GM12873 (cell line): Measurements from ENCODE around the gene TRO.

Experiments
- CTCF ChIP-seq: IDR thresholded peaks from 2 replicates; pipeline ENCODE4 v1.5.1; 2012; ENCODE audit warnings: low read depth, mild to moderate bottlenecking, moderate library complexity, low read length, control low read depth; ENCODE audit not compliant: insufficient read depth; ENCODE audit errors: missing control alignments

The TRO gene, protein sequence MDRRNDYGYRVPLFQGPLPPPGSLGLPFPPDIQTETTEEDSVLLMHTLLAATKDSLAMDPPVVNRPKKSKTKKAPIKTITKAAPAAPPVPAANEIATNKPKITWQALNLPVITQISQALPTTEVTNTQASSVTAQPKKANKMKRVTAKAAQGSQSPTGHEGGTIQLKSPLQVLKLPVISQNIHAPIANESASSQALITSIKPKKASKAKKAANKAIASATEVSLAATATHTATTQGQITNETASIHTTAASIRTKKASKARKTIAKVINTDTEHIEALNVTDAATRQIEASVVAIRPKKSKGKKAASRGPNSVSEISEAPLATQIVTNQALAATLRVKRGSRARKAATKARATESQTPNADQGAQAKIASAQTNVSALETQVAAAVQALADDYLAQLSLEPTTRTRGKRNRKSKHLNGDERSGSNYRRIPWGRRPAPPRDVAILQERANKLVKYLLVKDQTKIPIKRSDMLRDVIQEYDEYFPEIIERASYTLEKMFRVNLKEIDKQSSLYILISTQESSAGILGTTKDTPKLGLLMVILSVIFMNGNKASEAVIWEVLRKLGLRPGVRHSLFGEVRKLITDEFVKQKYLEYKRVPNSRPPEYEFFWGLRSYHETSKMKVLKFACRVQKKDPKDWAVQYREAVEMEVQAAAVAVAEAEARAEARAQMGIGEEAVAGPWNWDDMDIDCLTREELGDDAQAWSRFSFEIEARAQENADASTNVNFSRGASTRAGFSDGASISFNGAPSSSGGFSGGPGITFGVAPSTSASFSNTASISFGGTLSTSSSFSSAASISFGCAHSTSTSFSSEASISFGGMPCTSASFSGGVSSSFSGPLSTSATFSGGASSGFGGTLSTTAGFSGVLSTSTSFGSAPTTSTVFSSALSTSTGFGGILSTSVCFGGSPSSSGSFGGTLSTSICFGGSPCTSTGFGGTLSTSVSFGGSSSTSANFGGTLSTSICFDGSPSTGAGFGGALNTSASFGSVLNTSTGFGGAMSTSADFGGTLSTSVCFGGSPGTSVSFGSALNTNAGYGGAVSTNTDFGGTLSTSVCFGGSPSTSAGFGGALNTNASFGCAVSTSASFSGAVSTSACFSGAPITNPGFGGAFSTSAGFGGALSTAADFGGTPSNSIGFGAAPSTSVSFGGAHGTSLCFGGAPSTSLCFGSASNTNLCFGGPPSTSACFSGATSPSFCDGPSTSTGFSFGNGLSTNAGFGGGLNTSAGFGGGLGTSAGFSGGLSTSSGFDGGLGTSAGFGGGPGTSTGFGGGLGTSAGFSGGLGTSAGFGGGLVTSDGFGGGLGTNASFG (N-terminal part only)

GRCh38 chrX:54920610-54921426 is at the start of gene TRO:
Gene TRO, plus strand, starts transcription at chrX:54920824. Its CDS starts 1,423 bp downstream, at chrX:54922247.
- peak; percentile 3 for TF ChIP-seq CTCF

DNA sequence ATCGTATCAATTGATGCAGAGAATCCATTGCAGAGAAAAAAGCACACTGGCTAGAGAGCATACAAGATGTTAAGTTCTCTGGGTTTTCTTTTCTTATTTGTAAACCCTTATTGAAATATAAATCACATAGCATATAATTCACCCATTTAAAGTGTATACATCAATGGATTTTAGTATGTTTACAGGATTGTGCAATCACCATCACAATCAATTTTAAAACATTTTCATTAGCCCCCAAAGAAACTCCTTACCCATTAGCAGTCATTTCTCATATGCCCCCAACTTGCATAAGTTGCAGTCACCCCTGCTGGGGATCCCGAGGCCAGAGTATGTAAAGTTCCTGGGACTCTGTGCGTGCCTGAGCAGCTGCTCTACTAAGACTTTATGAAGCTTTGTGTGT is 34.9 kb upstream of the TRO start:
- no peak for TF ChIP-seq CTCF

DNA sequence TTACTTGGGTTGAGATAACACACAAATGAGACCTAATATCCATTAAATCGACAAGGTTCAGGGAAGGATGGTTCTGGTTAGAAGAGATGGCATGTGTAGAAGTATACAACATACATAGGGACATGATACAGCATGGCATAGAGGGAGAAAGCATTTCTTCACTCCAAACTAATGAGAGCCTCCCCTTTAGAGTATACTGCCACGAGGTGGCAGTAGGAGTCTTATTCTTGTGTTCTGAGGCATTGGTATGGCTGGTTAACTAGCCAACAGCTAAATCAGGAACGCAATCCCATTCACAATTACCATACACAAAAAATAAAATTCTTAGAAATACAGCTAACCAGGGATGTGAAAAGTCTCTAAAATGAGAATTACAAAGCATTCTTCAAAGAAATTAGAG is 29.1 kb upstream of the TRO start:
- TF ChIP-seq CTCF: peak; percentile 62

DNA sequence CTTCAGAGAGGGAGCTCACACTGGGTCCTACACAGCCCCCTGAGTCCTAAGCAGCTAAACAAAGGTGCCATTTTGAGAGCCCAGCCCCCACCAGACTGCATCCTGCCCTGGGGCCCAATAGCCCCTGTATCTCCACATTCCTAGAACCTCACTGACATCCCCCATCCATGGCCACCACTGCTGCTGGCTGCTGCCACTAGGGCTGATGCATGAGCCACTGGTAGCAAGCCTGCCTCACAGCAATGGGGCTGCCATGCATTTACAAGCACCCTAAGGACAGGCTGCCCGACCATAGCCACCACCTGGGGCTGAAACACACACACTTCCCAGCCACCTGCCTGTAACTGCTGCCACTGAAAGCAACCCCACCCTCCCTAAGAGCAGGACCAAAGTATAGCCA is 26.5 kb upstream of the TRO start:
- no peak for TF ChIP-seq CTCF

- no peak for TF ChIP-seq CTCF
These were observed 10.7 kb upstream of the TRO start for GRCh38 chrX:54909941-54910340.

DNA sequence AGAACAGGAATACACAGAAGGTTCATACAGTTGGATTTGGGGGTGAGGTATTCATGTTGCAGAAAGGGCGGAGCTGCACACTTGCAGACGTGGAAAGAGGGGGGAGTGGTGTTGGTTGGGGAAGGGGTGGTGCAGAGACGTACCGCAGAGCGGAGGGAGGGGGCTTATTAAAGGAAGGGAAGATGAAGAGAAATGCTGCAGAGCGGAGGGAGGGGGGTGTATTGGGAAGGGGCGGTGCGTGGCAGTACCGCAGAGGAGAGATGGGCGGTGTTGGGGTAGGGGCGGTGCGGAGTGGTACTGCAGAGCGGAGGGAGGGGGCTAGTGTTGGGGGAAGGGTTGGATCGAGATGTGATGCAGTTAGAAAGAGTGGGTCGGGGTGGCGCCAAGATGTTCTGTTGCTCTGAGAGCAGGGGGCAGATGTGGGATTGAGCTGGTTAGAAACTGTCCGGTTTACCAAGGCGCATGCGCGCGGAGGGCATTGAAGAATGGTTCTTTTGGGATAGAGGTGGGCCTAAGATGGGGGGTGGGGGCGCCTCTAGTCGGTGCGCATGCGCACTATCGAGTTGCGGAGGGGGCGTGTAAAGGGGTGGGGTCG is 900 bp downstream of the TRO start:
- TF ChIP-seq CTCF: no peak
